ENCODE measurements around the gene AQP4.

AQP4 gene

GRCh38 chr18:26862084-26862483 is 3.4 kb downstream of the AQP4 start:
- DNase-seq (ENCODE audit: low read depth, low spot score) = no peak
- TF ChIP-seq POLR2AphosphoS5 (IDR thresholded peaks at IDR 0.05; ENCODE audit: borderline replicate concordance, low read depth, low read length) (no peak), FOXP2 (optimal IDR thresholded peaks at IDR 0.05; ENCODE audit: control extremely low read depth, extremely low read length, insufficient read depth) (no peak), EZH2 (IDR thresholded peaks at IDR 0.05) (no peak)
- no peaks in the 10 kb centered on the region for H3K9me3 ChIP-seq (ENCODE audit: low read depth, low read length)
- H3K36me3 ChIP-seq (ENCODE audit: insufficient read depth, low read length) = no peaks in the 10 kb centered on the region
- no peak overlapping the region for H3K4me3 ChIP-seq
- H3K9ac ChIP-seq (ENCODE audit: insufficient read length) = no peak overlapping the region
- H3K27ac ChIP-seq = no peak overlapping the region

DNA sequence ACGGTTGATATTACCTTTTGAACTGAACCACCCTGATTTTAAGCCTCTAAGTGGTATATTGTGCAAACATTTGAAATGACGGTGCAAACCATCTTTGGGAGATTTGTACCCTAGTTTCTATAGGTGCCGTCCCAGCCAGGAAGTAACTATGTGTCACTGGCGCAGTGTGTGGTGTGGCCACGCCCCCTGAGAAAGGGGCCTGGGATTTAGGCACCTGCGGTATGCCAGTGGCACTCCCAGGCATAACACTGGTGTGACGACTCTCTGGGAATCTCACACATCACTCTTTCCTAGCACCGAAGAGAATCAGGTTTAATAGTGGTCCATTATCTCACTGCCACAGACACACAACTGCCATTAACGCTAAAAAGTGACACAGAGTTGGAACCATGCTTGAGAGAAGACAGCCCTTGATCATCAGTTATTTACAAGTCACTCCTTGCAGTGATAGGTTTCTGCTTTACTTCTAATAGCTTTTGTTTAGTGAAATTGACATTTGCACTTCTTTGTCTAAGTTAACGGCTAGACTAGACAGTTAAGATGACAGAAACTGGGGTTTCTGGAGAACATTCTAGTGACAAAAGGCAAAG is 11.1 kb downstream of the AQP4 start:
- no peak for DNase-seq (ENCODE audit: low read depth, low spot score)
- H3K4me3 ChIP-seq = no peak overlapping the region
- TF ChIP-seq FOXP2 (optimal IDR thresholded peaks at IDR 0.05; ENCODE audit: control extremely low read depth, extremely low read length, insufficient read depth) (no peak), EZH2 (IDR thresholded peaks at IDR 0.05) (no peak), POLR2AphosphoS5 (IDR thresholded peaks at IDR 0.05; ENCODE audit: borderline replicate concordance, low read depth, low read length) (no peak)

DNA sequence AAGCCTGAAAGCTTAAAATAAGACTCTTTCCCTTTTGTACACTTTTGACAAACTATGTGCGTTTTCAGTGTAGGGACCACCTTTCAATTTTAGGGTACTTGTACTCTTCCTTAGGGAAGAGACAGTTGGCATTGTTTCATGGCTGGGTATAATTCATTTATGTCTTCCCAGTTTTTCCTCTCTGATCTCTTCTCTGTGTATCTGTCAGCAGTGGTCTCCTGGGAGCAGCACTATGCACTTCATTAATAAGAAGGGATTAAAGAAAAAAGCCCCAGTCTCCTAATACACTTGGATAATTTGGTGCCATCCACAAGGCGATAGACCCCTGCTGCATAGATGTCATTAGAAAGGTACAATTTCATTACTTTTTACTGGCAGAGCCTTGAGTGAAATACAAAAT is 12.1 kb downstream of the AQP4 start:
- H3K9ac ChIP-seq (ENCODE audit: insufficient read length) = no peak overlapping the region
- TF ChIP-seq FOXP2 (optimal IDR thresholded peaks at IDR 0.05; ENCODE audit: control extremely low read depth, extremely low read length, insufficient read depth) (no peak), EZH2 (IDR thresholded peaks at IDR 0.05) (no peak), POLR2AphosphoS5 (IDR thresholded peaks at IDR 0.05; ENCODE audit: borderline replicate concordance, low read depth, low read length) (no peak)
- H3K27ac ChIP-seq = no peak overlapping the region
- H3K9me3 ChIP-seq (ENCODE audit: low read depth, low read length) = no peaks in the 10 kb centered on the region
- no peak for DNase-seq (ENCODE audit: low read depth, low spot score)
- no peak overlapping the region for H3K4me3 ChIP-seq
- H3K36me3 ChIP-seq (ENCODE audit: insufficient read depth, low read length) = no peaks in the 10 kb centered on the region

More for the DNA sequence above, 11.1 kb downstream of the AQP4 start:
- H3K36me3 ChIP-seq (ENCODE audit: insufficient read depth, low read length) = no peaks in the 10 kb centered on the region
- H3K9ac ChIP-seq (ENCODE audit: insufficient read length) = no peak overlapping the region
- H3K27ac ChIP-seq = no peak overlapping the region
- H3K9me3 ChIP-seq (ENCODE audit: low read depth, low read length) = no peaks in the 10 kb centered on the region

DNA sequence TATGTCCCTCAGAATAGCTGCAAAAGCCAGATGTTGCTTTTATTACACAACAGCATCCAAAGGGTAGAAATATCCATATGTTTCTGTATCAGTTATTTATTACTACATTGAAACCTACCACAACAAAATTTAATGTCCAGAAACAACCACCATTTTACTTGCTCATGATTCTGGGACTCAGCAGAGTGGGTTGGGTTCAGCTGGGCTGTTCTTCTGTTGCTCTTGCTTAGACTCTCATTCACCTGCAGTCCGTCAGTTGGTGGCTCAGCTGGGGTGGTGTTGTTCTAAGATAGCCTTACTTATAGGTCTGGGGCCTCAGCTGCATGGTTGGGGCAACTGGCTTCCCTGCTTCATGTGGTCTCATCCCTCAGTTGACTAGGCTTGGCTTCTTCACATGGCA is 21.7 kb downstream of the AQP4 start:
- Histone ChIP-seq H3K36me3 (ENCODE audit: insufficient read depth, low read length) (no peaks in the 10 kb centered on the region), H3K9me3 (ENCODE audit: low read depth, low read length) (no peaks in the 10 kb centered on the region), H3K9ac (ENCODE audit: insufficient read length) (no peak overlapping the region), H3K27ac (no peak overlapping the region), H3K4me3 (no peak overlapping the region)
- no peak for DNase-seq (ENCODE audit: low read depth, low spot score)
- TF ChIP-seq POLR2AphosphoS5 (IDR thresholded peaks at IDR 0.05; ENCODE audit: borderline replicate concordance, low read depth, low read length) (no peak), EZH2 (IDR thresholded peaks at IDR 0.05) (no peak), FOXP2 (optimal IDR thresholded peaks at IDR 0.05; ENCODE audit: control extremely low read depth, extremely low read length, insufficient read depth) (no peak)

DNA sequence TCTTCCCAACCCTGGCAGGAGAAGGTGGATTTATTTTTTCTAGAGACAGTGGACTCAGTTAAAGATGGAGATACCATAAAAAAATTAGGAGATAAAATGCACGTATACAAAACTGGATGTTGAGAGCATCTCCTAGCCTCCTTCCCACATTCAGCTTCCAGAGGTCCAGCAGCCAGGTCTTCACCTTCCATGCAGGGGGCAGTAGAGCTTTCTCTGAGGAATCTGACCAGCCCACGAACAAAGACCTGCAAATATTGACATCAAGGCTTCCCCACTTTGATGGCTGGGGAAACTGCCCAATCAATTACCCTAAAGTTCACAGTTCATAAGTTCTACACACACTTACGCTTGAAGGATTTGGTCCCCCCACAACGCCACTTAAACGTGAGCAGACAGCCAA is 24.5 kb downstream of the AQP4 start:
- Histone ChIP-seq H3K36me3 (ENCODE audit: insufficient read depth, low read length) (no peaks in the 10 kb centered on the region), H3K9me3 (ENCODE audit: low read depth, low read length) (no peaks in the 10 kb centered on the region), H3K27ac (no peak overlapping the region), H3K4me3 (no peak overlapping the region), H3K9ac (ENCODE audit: insufficient read length) (no peak overlapping the region)
- no peak for TF ChIP-seq EZH2 (IDR thresholded peaks at IDR 0.05)
- no peak for TF ChIP-seq POLR2AphosphoS5 (IDR thresholded peaks at IDR 0.05; ENCODE audit: borderline replicate concordance, low read depth, low read length)
- no peak for TF ChIP-seq FOXP2 (optimal IDR thresholded peaks at IDR 0.05; ENCODE audit: control extremely low read depth, extremely low read length, insufficient read depth)
- DNase-seq (ENCODE audit: low read depth, low spot score) = no peak

GRCh38 chr18:26839609-26840008 is 25.9 kb downstream of the AQP4 start:
- no peak overlapping the region for H3K4me3 ChIP-seq
- no peak overlapping the region for H3K27ac ChIP-seq
- H3K9ac ChIP-seq (ENCODE audit: insufficient read length) = no peak overlapping the region
- no peaks in the 10 kb centered on the region for H3K36me3 ChIP-seq (ENCODE audit: insufficient read depth, low read length)
- no peak for DNase-seq (ENCODE audit: low read depth, low spot score)
- H3K9me3 ChIP-seq (ENCODE audit: low read depth, low read length) = no peaks in the 10 kb centered on the region
- no peak for TF ChIP-seq EZH2 (IDR thresholded peaks at IDR 0.05)
- TF ChIP-seq FOXP2 (optimal IDR thresholded peaks at IDR 0.05; ENCODE audit: control extremely low read depth, extremely low read length, insufficient read depth) = no peak
- no peak for TF ChIP-seq POLR2AphosphoS5 (IDR thresholded peaks at IDR 0.05; ENCODE audit: borderline replicate concordance, low read depth, low read length)

DNA sequence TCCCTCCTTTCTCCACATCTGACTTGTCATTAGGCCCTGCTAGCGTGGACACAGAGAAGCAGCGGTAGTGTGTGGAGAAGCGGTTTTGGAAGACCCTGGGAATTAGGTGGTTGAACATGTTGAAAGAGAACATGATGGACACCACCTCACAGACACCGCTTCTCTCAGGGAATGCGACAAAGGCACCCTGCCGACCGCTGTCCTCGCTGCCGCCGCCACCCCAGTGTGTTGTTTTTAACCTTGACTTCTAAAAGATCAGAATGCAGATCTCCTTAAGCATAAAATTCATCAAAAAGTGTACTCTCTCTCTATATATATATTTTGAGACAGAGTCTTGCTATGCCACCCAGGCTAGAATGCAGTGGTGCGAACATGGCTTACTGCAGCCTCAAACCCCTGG is 33.2 kb downstream of the AQP4 start:
- no peak for DNase-seq (ENCODE audit: low read depth, low spot score)
- Histone ChIP-seq H3K9ac (ENCODE audit: insufficient read length) (no peak overlapping the region), H3K9me3 (ENCODE audit: low read depth, low read length) (no peaks in the 10 kb centered on the region), H3K36me3 (ENCODE audit: insufficient read depth, low read length) (no peaks in the 10 kb centered on the region), H3K27ac (no peak overlapping the region), H3K4me3 (no peak overlapping the region)
- TF ChIP-seq POLR2AphosphoS5 (IDR thresholded peaks at IDR 0.05; ENCODE audit: borderline replicate concordance, low read depth, low read length) (no peak), EZH2 (IDR thresholded peaks at IDR 0.05) (no peak), FOXP2 (optimal IDR thresholded peaks at IDR 0.05; ENCODE audit: control extremely low read depth, extremely low read length, insufficient read depth) (no peak)

DNA sequence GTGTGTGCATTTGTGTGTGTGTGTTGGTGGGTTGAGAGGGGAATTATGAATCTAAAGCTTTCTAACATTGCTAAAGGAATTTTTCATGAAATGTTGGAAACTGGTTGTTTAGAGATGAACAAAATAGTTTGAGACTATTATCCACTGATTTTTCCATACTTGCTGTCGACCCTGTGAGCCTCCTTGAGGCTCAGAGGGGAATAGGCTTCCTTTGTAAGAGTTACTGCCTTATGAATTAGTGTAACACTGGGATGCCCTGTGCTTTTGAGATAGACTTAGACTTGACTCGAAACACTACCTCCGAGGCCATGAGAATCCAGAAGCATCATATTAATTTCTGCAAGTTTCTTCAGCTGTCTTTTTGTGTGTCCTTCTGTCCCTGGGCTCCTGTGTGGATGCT is 37.9 kb downstream of the AQP4 start:
- Histone ChIP-seq H3K36me3 (ENCODE audit: insufficient read depth, low read length) (no peaks in the 10 kb centered on the region), H3K4me3 (no peak overlapping the region), H3K27ac (no peak overlapping the region), H3K9ac (ENCODE audit: insufficient read length) (no peak overlapping the region), H3K9me3 (ENCODE audit: low read depth, low read length) (no peaks in the 10 kb centered on the region)
- DNase-seq (ENCODE audit: low read depth, low spot score) = no peak
- TF ChIP-seq FOXP2 (optimal IDR thresholded peaks at IDR 0.05; ENCODE audit: control extremely low read depth, extremely low read length, insufficient read depth) (no peak), EZH2 (IDR thresholded peaks at IDR 0.05) (no peak), POLR2AphosphoS5 (IDR thresholded peaks at IDR 0.05; ENCODE audit: borderline replicate concordance, low read depth, low read length) (no peak)

DNA sequence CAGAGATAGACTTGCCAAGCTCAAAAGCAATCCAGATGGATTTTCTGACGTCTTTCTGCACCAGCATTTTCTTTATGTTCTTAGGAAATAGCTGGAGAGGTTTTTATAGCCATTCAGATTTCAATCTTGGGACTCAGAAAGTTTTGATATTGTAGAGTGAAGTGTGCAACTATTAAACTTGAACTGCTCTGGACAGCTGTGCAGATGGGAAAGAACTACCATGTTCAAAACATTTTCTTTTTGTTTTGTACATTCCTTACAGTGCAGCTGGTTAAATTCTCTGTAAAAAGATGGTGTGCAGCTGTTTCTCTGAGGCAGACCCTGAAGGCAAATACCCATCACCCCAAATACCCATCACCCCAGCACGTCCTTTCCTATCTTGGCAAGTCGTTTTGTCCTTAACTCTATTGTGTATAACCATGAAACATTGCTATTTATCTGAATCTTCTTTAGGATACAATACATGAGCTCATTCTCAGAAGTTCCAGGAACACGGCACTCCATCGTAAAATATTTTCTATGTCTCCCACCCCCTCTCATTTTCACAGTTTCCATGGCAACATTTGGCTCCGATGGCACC is 38.8 kb downstream of the AQP4 start:
- DNase-seq (ENCODE audit: low read depth, low spot score) = no peak
- Histone ChIP-seq H3K9ac (ENCODE audit: insufficient read length) (no peak overlapping the region), H3K27ac (no peak overlapping the region), H3K36me3 (ENCODE audit: insufficient read depth, low read length) (no peaks in the 10 kb centered on the region), H3K9me3 (ENCODE audit: low read depth, low read length) (no peaks in the 10 kb centered on the region), H3K4me3 (no peak overlapping the region)
- TF ChIP-seq EZH2 (IDR thresholded peaks at IDR 0.05) (no peak), POLR2AphosphoS5 (IDR thresholded peaks at IDR 0.05; ENCODE audit: borderline replicate concordance, low read depth, low read length) (no peak), FOXP2 (optimal IDR thresholded peaks at IDR 0.05; ENCODE audit: control extremely low read depth, extremely low read length, insufficient read depth) (no peak)
